ENCODE data around the gene SLC38A1. TPM values are rescaled to one million over a fixed set of nuclear protein-coding genes. Genes with fewer than 3 reads are reported as not detected.
A peak's percentile ranks its signal among the peaks of the same experiment; 100 is the strongest.
"Not testable (repeated sequence)": the region's sequence is repeated elsewhere in the genome, so short reads cannot be mapped to it uniquely, and the experiment has no call there.

Gene SLC38A1
- total RNA-seq, 1 donor from 2014 or later, result 44.7 TPM

- TF ChIP-seq POLR2A (IDR thresholded peaks at IDR 0.05) (no peak), POLR2AphosphoS5 (IDR thresholded peaks at IDR 0.05; ENCODE audit: insufficient read depth in 1 of 2, low read depth in 1 of 2) (no peak)
- H3K36me3 ChIP-seq, result no peaks in the 10 kb centered on the region
- no peak overlapping the region for H3K4me3 ChIP-seq
- no peaks in the 10 kb centered on the region for H3K27me3 ChIP-seq
- no peaks in the 10 kb centered on the region for H3K4me1 ChIP-seq
- no peak overlapping the region for H3K27ac ChIP-seq
- no peak for DNase-seq (ENCODE audit: extremely low spot score in 2 of 2)
- intact Hi-C loops (cut with DNase I), result no loop called here
- no peaks in the 10 kb centered on the region for H3K9me3 ChIP-seq
Observed at GRCh38 chr12:46174061-46174662, 94.7 kb downstream of the SLC38A1 start.

- no peaks in the 10 kb centered on the region for H3K36me3 ChIP-seq
- no peaks in the 10 kb centered on the region for H3K4me1 ChIP-seq
- DNase-seq (ENCODE audit: extremely low spot score in 2 of 2), result no peak
- intact Hi-C loops (cut with DNase I), result no loop called here
- H3K27me3 ChIP-seq, result no peaks in the 10 kb centered on the region
- no peak overlapping the region for H3K27ac ChIP-seq
- no peak overlapping the region for H3K4me3 ChIP-seq
- TF ChIP-seq POLR2A (IDR thresholded peaks at IDR 0.05) (no peak), POLR2AphosphoS5 (IDR thresholded peaks at IDR 0.05; ENCODE audit: insufficient read depth in 1 of 2, low read depth in 1 of 2) (no peak), CTCF (IDR thresholded peaks at IDR 0.05) (no peak)
- no peaks in the 10 kb centered on the region for H3K9me3 ChIP-seq
Observed at GRCh38 chr12:46168426-46168825, 100.4 kb downstream of the SLC38A1 start.

GRCh38 chr12:46167412-46167811, 101.4 kb downstream of the SLC38A1 start:
- no peaks in the 10 kb centered on the region for H3K9me3 ChIP-seq
- H3K27ac ChIP-seq, result no peak overlapping the region
- no peak overlapping the region for H3K4me3 ChIP-seq
- no peak for DNase-seq (ENCODE audit: extremely low spot score in 2 of 2)
- intact Hi-C loops (cut with DNase I), result no loop called here
- no peaks in the 10 kb centered on the region for H3K27me3 ChIP-seq
- TF ChIP-seq CTCF (IDR thresholded peaks at IDR 0.05), result no peak
- no peak for TF ChIP-seq POLR2AphosphoS5 (IDR thresholded peaks at IDR 0.05; ENCODE audit: insufficient read depth in 1 of 2, low read depth in 1 of 2)
- TF ChIP-seq POLR2A (IDR thresholded peaks at IDR 0.05), result no peak
- H3K36me3 ChIP-seq, result no peaks in the 10 kb centered on the region
- no peaks in the 10 kb centered on the region for H3K4me1 ChIP-seq

GRCh38 chr12:46165191-46165590, 103.7 kb downstream of the SLC38A1 start:
- Histone ChIP-seq H3K27me3 (no peaks in the 10 kb centered on the region), H3K36me3 (no peaks in the 10 kb centered on the region), H3K4me1 (peaks cover 10% of the 10 kb centered on the region), H3K27ac (no peak overlapping the region), H3K9me3 (no peaks in the 10 kb centered on the region), H3K4me3 (no peak overlapping the region)
- DNase-seq (ENCODE audit: extremely low spot score in 2 of 2), result no peak
- intact Hi-C loops (cut with DNase I), result no loop called here
- no peak for TF ChIP-seq POLR2AphosphoS5 (IDR thresholded peaks at IDR 0.05; ENCODE audit: insufficient read depth in 1 of 2, low read depth in 1 of 2)
- no peak for TF ChIP-seq POLR2A (IDR thresholded peaks at IDR 0.05)

GRCh38 chr12:46164186-46164761, 104.6 kb downstream of the SLC38A1 start:
- Histone ChIP-seq H3K4me1 (peaks cover 17% of the 10 kb centered on the region), H3K27ac (no peak overlapping the region), H3K9me3 (no peaks in the 10 kb centered on the region), H3K36me3 (no peaks in the 10 kb centered on the region), H3K27me3 (no peaks in the 10 kb centered on the region), H3K4me3 (no peak overlapping the region)
- intact Hi-C loops (cut with DNase I), result no loop called here
- TF ChIP-seq POLR2AphosphoS5 (IDR thresholded peaks at IDR 0.05; ENCODE audit: insufficient read depth in 1 of 2, low read depth in 1 of 2), result peak in 1 of 2 donors; percentile 35
- TF ChIP-seq POLR2A (IDR thresholded peaks at IDR 0.05), result no peak
- no peak for TF ChIP-seq CTCF (IDR thresholded peaks at IDR 0.05)
- no peak for DNase-seq (ENCODE audit: extremely low spot score in 2 of 2)

GRCh38 chr12:46162549-46163076, 106.2 kb downstream of the SLC38A1 start:
- H3K9me3 ChIP-seq; DNase-seq (ENCODE audit: extremely low spot score in 2 of 2); intact Hi-C loops (cut with DNase I); H3K36me3 ChIP-seq; H3K4me3 ChIP-seq; H3K27ac ChIP-seq; H3K27me3 ChIP-seq: not testable (repeated sequence)
- H3K4me1 ChIP-seq, result peaks cover 33% of the 10 kb centered on the region

Data from vagina (tissue), 2 donors.